Activated T-cell treated with anti-CD3 and anti-CD28 coated beads, Interleukin-2, amount 50 U/mL, for 1 hour (primary cell): Measurements from ENCODE around the gene ITGAV.
A peak's percentile ranks its signal among the peaks of the same experiment; 100 is the strongest.

Experiments used
- DNase-seq: peaks from one replicate; pipeline ENCODE4 v3.0.0-alpha.2; 2020

ITGAV gene

DNA sequence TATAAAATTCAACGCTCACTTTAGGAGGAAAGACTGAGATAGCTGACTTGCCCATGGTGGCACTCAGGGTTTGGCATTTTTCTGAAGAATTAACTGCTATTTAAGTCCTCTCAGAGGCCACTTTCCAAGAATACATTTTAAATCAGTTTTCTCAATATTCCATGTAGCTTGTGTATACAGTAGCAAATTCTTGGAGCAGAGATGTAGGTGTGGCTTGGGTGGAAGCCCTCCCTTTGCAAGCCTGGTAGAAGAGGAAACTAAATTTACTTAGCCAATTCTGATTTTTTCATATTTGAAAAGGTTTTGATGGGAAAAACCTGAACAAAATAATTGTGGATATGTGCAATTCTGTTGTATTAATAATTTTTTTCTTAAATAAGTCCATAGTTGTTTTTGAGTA, 14.0 kb upstream of the ITGAV start:
- no peak for DNase-seq

DNA sequence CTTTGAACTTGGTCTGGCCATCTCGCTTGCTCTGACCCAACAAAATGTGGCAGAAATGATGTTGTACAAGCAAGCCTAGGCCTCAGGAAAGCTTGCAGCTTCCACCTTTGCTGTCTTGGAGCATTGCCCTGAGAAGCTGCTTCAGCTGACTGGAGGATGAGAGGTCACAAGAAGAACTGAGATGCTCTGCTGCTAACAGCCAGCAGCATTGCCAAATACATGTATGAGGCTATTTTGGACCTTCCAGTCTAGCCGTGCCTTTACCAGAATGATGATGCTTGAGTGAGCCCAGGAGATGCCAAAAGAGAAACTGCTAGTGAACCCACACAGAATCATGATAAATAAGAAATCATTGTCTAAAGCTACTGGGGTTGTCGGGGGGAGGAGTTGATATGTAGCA, 13.2 kb upstream of the ITGAV start:
- DNase-seq, result no peak

DNA sequence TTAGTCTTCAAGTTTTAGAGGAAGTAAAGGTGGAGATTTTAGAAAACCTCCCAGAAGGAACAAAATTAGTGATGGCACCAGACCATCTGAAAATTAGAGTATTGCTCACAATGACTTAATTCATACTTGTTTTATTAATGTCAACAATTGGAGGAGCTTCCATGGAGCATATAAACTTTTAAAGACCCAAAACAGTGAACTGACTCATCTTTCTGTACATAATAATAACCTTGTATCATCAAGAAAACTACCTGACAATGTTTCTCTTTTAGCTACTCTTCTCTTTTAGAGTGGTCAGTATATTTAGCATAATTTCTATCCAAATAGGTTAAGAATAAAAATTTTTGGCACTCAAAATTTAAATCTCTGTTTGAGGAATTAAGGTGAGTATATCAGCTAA, 7.2 kb upstream of the ITGAV start:
- DNase-seq, result no peak

DNA sequence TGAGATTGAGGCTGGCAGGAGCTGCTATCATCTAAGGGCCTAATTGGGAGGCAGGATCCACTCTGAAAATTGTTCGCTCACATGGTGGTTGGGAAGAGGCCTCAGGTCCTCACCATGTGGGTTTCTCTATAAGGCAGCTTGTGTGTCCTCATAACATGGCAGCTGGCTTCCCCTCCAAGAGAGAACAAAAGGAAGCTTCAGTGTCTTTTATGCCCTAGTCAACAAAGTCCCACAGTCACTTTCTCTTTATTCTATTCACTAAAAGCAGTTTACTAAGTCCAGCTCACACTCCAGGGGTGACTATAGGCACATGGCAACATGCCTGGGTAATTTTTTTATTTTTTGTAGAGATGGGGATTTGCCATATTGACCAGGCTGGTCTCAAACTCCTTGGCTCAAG, 5.8 kb upstream of the ITGAV start:
- DNase-seq, result no peak

DNA sequence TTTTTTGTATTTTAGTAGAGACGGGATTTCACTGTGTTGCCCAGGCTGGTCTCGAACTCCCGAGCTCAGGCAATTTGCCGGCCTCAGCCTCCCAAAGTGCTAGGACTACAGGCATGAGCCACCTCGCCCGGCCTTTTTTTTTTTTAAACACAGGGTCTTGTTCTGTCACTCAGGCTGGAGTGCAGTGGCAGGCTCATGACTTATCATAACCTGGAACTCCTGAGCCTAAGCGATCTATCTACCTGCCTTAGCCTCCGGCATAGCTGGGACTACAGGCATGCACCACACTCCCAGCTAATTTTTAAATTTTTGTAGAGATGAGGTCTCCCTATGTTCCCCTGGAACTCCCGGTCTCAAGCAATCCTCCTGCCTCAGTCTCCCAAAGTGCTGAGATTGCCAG, 1.4 kb upstream of the ITGAV start:
- no peak for DNase-seq

DNA sequence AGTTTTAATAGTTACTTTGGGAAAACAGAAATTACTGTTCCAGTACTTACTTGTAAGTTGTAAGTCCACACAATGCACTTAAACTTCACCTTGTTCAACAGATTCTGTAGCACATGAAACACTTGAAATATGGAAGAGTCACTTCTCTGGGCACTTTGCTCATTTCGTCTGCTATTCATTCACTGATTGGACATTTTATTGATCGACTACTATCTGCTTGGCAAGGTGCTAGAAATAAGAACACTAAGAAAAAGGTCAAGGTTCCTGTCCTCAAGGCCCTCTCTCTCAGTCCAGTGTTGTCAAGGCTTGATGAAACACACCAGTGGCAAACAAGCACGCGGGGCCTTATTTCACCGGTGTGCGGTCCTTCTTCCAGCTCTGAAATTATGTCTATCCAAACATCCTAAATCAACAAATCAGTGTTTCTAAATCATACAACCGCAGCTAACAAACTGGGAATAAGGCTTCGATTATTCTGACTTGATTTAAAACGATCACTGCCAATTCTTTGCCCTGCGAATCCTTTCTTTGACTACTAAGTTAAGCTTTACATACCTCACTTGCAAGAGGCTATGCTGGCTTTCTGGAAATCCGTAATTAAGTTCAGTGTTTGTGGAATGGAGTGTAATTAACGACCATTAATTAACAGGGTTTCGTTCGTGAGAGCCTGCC, 780 bp upstream of the ITGAV start:
- DNase-seq, result no peak

DNA sequence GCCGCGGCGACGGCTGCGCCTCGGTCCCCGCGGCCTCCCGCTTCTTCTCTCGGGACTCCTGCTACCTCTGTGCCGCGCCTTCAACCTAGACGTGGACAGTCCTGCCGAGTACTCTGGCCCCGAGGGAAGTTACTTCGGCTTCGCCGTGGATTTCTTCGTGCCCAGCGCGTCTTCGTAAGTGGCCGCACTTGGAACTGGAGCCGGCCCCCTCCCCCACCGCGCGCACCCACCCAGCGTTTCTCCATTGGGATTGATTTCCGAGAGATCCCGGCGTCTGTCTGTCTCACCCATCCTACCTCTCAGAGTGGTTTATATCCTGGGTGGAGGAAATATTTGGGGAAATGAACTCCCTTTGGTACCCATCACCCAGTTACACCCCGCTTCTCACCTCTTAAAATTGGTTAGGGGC, 498 bp downstream of the ITGAV start:
- DNase-seq, result no peak

DNA sequence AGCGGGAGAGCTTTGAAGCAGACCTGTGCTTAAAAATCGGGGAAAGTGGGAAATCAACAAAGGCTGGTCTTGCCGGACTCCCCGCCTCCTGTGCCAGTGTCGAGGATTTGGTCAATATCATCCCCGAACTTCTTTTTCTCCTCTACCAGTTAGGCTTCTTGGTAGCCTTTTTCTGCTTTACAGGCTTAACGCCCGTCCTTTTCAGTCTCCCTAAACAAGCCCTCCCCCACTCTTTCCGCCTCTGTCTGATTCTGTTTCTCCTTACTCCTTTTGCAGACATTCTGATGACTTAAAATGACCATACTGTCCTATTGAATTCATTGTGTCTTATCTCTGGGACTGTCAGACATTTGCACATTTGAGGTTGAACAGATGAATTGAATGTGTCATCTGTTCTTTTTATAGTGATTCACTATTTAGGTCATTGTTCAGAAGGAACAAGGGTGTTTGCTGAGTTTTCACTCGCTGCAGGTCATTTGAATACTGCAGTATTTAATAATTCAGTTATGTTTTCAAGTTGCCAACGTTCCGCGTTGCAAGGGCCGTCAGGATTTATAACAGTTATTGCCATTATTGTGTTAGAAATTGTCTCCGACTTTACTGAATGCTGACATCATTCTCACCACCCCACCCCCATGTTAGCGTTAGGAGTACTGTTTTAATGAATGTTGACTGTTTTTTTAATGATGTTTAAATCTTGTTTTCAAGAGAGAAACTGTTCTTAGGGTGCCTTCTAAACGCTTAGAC, 1.1 kb downstream of the ITGAV start:
- DNase-seq, result peak; percentile 27

DNA sequence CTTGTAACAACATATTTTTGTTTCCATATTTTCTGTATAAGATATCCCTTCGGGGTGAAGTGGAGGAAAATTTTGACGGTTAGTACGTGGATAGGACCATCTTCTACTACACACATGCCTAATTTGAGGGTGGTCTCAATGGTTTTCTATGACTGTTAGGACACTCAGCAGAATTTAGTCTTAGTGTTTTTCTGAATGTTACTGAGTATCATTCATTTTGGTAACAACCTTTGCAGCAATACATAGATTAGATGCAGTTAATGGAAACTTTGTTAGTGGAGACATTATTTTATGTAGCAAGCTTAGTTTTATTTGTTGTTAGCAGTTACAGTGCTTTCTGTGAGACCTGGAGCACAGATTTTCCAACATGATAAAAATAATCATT, 1.6 kb downstream of the ITGAV start:
- no peak for DNase-seq

DNA sequence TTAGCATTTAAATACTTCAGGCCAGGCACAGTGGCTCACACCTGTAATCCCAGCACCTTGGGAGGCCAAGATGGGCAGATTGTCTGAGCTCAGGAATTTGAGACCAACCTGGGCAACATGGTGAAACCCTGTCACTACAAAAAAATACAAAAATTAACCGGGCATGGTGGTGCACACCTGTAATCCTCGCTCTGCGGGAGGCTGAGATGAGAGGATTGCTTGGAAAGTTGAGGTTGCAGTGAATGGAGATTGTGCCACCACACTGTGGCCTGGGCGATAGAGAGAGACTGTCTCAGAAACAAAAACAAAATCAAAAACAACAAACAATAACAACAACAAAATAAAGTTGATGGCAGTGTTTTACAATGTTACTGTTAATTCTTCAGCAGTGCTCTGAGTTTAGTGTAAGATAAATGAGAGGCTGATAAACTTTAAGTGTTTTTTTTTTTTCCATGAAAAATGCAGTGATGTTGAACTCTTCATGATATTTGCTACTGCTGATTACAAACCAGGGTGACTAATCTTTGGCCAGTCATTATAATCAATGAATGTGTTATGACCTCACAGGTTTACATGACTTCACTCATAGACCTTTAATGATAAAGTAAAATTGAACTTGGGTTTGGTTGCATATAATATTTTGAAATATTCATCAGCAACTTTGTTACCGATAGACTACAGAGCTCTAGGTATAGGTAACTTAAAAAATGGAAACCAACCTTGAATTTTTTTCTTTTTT, 2.5 kb downstream of the ITGAV start:
- no peak for DNase-seq

DNA sequence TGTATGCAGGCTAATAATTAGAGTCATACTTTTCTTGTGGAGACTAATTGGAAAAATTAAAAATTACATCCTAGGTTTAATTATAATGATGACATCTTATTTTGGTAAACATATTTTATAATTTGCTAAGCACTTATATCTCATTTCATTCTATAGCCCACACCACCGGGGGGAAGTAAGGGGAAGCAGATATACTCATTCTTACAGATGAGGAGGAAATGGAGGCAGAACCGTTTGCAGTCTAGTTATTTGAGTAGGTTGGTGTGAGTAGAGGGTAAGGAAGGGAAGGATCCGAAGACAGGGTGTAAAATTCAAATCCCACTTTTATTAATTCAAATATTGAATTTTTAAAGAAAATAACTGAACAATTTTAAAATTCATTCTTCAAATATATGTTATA, 3.7 kb downstream of the ITGAV start:
- DNase-seq, result no peak

DNA sequence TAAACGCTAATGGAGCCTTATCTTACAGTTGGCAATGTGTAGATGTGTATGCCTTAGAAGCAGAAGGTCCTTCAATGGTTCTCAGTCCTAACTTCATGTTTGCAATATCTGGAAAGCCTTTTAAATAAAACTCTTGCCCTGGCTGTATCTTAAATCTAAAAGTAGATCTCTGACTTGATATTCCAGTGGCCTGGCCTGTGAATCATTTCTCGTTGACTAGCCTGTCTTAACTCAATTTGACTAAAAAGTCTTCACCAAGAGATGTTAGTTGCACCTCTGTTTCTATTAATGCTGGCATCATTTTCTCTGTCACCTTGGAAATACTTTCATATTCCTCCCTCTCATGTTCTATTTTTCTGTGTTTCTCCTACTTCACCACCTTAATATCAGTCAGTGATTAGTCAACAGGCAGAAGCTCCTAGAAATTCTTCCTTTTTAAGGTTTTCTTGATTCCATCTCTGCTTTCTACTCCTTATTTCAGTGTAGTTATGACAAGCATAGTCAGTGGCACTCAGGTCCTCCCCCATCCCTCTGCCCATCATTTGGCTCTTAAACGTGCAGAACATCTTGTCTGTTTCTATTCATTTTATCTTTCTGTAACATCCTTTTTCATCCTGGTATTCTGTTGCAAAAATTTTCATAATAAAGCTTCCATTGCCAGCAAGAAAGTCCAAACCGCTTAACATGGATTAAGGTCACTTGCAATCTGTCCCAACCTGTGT, 4.3 kb downstream of the ITGAV start:
- no peak for DNase-seq

DNA sequence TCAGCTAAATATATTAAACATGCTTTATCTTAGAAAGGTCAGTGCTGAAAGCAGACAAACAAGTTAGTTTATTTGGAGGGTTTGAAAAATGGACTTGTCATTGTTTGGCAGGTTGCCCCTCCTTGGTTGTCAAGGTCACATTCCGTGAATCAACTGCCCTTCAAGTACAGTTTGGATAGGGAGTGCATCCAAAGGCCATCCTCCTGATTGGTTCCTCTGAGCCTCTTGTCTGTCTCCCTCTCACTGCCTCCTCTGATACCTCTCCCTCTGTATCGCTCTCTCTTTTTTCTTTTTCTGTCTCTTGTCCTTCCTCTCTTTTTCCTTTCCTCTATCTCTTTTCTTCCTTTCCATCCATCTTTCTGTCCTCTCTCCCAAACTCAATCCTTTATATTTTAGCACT, 5.4 kb downstream of the ITGAV start:
- no peak for DNase-seq

DNA sequence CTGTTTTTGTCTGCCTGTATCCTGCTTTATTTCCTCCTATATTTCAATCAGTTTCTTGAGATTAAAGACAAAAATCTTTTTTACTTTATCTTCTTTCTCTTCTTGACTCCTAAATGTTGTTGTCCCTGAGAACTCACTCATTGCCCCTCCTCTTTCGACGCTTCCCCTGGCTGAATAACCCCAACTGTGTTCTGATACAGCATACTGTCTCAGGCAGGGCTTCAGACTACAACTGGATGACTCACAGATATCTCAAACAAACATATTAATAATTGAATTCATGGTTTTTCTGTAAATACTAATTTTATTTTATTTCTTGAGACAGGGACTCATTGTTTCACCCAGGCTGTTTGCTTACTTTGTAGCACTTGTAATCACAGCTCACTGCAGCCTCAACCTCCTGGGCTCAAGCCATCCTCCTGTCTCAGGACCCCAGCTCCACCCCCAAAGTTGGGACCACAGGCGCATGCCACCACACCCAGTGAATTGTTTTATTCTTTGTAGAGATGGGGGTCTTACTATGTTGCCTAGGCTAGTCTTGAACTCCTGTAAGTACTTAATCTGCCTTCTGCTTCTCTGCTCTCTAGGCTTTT, 9.4 kb downstream of the ITGAV start:
- no peak for DNase-seq

DNA sequence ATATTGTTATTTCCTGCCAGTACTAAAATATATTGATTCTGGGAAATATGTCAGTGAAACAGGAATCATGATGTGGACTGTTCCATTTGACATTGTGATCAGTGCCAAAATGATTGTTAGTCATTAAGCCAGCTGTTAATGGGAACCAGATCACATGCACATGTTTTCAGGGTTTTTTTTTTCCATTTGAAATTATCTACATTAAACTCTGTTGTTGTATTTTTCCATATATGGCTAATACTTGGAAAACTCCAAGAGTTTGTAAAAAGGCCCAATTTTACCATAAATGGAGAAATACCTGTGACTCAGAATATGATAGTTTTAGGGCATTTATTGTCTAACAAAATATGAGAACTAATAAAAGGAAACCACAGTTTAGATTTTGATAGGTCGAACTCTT, 13.4 kb downstream of the ITGAV start:
- no peak for DNase-seq

DNA sequence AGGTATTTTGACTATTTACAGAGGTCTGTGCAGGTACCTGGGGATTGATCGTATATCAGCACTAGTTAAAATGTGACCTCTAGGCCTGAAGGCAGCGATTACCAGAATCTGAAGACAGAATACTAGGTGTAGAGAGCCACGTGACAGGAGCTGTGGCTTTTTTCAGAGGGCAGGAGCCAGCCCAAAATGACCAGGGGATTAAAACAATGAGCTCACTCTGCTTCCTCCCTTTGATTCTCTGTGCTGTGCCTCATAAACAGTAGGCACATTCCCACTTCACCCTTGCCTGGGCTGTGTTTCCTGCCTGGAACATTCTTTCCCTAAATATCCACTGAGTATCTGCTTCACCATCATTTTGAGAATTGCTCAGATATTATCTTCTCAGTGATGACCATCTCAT, 15.2 kb downstream of the ITGAV start:
- DNase-seq, result no peak

DNA sequence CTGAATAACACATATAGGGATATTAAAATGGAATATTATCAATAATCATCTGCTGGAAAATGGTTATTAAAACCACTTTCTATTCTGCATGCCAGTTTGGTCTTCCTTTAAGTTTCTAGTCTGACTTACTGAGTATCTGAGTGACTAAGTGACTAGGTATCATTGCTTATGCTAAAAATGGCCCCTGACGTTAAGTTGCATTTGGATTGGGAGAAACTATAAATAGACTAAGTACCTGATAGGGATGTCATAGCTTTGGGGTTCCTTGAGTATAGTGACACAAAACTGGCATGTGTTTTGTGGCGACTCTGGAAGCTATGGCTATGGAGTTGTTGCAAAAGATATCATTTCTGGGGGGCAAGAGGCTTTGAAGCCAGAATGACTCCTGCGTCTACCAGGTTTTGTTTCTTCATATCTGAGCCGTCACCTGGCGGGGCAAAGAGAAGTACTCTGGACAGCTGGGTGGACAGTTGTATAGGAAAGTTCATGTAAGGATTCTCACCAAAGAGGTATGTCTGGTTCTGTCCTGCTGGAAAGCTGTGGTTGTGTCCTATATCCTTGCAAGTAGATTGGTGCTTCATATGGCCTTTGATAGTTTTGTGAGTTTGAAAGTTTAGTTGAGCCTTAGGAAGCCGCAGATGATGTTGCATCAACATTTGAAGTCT, 17.9 kb downstream of the ITGAV start:
- no peak for DNase-seq

DNA sequence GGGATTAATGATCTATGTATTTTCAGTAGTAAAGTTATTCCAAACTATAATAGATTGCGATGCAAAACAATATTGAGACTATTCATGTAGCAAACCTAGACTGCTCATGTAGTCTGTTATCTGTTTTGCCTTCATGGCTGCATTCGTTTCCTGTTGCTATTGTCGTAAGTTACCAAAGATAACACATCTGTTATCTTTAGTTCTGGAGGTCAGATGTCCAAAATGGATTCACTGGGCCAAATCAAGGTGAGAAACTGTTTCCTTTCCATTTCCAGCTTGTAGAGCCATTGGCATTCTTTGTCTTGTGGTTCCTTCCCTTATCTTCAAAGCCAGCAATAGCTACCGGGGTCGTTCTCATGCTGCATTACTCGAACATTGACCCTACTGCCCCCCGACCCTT, 20.9 kb downstream of the ITGAV start:
- DNase-seq, result no peak

DNA sequence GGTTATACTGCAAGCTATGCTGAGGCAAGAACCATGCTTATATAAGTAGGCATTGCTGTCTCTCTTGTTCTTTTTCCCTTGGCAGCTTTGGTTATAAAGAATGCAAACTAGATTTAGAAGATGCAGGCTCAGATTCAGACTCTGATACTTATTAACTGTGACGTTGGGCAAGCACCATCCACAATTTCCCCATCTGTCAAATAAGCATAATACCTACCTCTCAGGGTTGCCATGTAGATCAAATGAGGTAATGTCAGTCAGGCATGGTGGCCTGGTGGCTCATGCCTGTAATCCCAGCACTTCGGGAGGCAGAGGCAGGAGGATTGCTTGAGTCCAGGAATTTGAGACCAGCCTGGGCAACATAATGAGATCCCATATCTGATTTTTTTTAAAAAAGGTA, 21.7 kb downstream of the ITGAV start:
- no peak for DNase-seq

DNA sequence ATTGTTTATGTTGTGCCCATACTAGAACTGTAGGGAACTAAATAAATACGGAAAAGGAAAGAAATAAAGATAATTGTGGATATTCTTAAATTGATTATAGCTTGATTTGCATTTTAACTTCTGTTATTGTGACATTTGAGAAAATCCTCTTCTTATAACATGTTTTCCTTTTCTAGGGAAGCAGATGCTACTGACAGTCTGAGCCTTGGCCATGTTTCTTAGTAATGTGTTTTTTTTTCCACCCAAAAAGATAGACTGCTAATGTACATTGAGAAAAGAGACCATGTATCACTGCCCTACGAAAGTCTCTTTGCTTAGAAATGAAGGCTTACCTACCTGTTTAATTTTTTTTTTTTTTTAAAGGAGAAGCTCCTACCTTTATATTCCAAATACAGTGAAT, 22.2 kb downstream of the ITGAV start:
- no peak for DNase-seq

DNA sequence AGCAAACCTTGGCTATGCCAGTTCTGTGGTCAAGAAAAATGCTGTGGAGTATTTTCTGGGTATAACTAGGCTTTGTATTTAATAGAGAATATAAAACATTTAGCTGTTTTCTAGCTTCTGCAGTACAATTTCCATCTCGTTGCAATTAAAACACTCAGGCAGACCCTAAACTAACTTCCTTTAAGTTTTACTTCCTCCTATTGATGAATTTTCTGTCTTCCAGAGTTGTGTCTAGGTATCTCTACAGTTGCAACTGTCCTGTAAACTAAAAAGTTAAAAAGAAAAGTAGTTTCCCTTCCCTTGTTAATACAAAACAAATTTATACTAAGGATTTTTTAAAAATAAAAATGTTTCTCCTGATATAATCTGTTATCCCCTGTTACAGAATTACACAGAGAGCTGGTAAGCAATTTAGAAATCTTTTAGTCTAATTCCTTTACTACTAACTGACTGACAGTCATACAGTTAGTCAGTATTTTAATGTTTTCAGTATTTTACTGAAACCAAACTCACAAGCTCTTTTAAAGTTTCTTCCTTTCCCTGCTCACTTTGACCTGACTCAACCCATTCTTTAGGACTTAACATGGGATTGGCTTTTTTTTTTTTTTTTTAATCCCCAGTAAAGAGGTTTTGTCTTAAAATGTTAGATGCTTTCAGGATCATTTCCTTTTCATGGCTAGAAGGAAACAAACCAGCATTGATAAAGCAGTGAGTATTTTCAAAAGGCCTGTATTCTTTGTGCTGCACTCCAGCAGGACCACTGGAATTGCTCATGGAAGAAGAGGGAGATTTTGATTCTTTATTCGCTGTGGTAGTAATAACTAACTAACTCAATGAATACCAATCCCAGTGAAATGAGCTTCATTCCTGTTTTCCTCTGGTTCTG, 22.9 kb downstream of the ITGAV start:
- no peak for DNase-seq

DNA sequence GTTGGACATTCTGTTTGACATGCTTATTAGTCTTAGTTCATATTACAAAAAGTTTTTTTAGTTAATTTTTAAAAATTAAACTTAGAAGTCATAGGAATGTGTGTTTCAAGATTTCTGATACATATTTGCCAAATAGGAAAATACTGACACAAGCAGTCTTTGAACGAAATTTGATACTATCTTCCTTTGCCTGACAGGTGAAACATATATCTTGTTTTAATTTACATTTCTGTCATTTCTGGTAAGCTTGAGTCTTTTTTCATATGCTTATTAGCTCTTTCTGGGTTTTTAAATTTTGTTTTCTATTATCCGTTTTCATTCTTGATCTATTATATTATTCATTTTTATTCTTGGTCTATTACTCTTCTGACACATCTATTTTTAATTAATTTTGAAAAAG, 24.5 kb downstream of the ITGAV start:
- DNase-seq, result no peak
